GM12891 (cell line): ENCODE measurements around the gene HTRA3.

Experiments used
- DNase-seq: peaks from one replicate; pipeline ENCODE4 v3.0.0; 2011; ENCODE audit warnings: low spot score; ENCODE audit not compliant: insufficient read length
- FAIRE-seq: peaks from 2 replicates; lab custom pipeline; 2011; peaks lifted over from hg19 to GRCh38; lab: Jason Lieb, UNC
- PAX5 ChIP-seq: IDR thresholded peaks from 2 replicates; pipeline ENCODE4 v1.6.1; 2011; ENCODE audit warnings: low read length, moderate library complexity, mild to moderate bottlenecking; ENCODE audit not compliant: insufficient read depth, severe bottlenecking
- POLR2A ChIP-seq: IDR thresholded peaks from 2 replicates; pipeline ENCODE4 v1.6.1; 2011; ENCODE audit warnings: low read depth, low read length, control low read depth
- POLR2AphosphoS5 ChIP-seq: IDR thresholded peaks from 2 replicates; pipeline ENCODE4 v1.6.1; 2011; ENCODE audit warnings: low read depth, low read length, control low read depth
- POU2F2 ChIP-seq: IDR thresholded peaks from 2 replicates; pipeline ENCODE4 v1.6.1; 2011; ENCODE audit warnings: low read depth, mild to moderate bottlenecking, control low read depth, low read length, moderate library complexity
- SPI1 ChIP-seq: IDR thresholded peaks from 2 replicates; pipeline ENCODE4 v1.6.1; 2011; ENCODE audit warnings: low read depth, low read length, control low read depth
- TAF1 ChIP-seq: IDR thresholded peaks from 2 replicates; pipeline ENCODE4 v1.6.1; 2011; ENCODE audit warnings: low read depth, low read length, control low read depth

HTRA3 gene

DNA sequence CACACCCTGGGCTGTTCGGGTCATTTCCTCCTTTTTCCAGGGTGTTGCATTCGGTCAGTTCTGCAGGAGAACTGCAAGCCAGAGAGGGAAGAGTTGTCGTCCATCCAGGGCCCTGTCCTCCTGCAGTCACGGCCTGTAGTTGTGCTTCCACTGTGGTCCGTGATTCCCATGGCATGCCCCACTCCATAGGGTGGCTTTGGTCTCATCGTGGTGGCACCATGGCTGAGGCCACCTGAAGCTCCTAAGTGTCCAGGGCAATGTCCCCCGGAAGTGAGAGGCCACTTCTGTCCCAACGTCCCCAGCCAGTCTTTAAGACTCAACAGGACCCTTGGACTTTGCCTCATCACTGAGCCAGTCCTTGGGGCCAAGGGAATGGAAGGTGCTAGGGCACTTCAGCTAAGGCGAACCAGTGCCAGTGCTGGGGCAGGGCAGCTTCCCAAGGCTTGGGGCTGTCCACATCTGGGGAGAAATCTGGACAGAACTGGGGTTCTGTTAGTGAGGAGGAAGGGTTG is 83.7 kb downstream of the HTRA3 start:
- FAIRE-seq (no peak), DNase-seq (no peak)
- TF ChIP-seq TAF1: no peak

DNA sequence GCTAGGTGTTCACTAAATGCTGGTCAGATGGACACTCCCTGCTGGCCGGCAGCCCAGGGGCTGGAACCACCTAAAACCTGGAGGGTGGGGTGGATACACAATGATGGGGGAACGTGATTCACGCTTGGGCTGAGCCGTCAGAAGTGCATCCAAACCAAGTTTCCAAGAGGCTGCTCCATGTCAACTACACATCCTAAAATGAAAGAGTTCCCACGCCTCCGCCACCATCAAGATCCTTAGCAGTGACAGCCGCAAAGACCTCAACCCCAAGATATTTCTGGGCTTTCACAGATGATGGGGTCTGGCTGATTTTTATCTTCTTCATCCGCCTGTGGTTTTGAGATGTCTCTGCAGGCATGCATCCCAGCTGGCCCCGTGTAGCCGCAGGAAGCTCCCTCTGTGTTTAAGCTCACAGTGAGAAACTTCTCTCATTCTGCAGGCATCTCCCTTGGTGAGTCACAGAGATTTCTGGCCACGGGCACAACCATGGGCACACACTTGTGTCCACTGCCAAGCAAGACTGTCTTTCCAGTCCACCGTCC is 84.4 kb downstream of the HTRA3 start:
- FAIRE-seq (no peak), DNase-seq (no peak)
- TF ChIP-seq PAX5: no peak
- TF ChIP-seq POLR2A: no peak
- TF ChIP-seq TAF1: no peak

DNA sequence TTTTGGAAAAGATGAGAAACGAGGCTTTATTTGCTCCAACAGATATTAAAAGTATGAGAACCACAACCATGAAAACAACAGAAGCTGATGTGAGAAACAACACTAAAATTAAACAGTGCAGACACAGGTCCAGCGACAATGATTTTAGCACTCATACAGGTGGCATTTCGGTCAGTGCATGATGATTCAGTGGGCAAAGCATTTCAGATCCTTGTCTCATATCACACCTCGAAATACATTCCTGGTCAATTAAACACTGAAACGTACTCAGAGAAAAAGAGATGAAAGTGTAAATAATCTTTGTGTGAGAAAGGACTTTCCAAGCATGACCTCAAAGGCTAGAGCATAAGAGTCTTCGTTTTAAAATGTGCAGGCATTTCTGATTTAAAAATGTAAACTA is 85.8 kb downstream of the HTRA3 start:
- no peak for TF ChIP-seq SPI1
- no peak for TF ChIP-seq POLR2A
- no peak for TF ChIP-seq TAF1
- no peak for TF ChIP-seq PAX5
- no peak for TF ChIP-seq POU2F2
- no peak for TF ChIP-seq POLR2AphosphoS5
- FAIRE-seq (no peak), DNase-seq (no peak)

DNA sequence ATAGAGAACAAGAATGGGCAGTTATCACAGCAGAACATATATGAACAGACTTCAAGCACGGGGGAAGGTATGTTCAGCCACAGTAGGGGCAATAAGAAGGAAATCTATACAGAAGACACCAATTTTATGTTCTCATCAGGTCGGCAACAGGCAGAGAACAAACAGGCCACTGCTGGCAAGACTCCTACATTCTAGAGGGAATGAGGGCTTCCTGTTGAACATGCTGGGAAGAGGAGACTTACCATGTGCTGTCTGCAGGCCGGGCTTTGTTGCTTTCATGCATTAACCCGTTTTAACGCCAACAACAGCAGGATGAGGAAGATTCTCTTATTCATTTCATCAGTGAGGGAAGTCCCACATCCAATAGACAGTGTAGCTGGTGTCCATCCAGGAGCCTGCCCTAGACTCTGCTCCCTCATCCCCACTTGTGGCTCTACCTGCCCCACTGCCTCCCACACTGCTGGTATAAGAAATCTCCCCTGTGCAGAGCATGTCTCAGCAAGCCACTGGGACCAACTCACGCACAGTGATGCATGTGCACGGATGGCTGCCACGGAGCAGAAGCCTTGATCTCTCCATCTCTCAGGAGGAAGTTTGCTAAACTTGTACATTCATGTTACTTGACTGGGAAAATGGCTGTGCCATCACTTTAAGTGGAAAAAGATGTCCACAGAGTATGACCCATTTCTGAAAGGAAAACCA is 86.5 kb downstream of the HTRA3 start:
- FAIRE-seq (no peak), DNase-seq (no peak)
- no peak for TF ChIP-seq POLR2A
